ENCODE data around the gene S100A13.

DNA sequence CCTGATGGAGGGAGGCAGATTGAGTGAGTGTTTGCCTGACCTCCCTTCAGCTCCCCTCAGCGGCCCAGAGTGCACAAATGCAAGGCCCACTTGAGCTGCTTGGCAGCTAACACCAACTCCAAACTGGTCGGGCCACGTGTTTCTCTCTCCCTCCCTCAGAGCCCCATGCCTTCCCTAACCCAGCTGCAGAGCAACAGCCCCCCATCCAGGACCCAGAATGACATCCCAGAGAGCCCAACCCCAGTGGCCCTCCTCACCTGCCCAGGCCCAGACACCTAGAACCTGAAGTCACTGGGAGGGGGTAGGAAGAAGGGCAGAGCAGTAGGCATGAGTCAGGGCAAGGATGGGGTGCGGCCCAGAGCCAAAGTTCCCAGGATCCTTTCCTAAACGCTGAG lies 10.4 kb downstream of the S100A13 start:
- TF ChIP-seq, protein P1, sequence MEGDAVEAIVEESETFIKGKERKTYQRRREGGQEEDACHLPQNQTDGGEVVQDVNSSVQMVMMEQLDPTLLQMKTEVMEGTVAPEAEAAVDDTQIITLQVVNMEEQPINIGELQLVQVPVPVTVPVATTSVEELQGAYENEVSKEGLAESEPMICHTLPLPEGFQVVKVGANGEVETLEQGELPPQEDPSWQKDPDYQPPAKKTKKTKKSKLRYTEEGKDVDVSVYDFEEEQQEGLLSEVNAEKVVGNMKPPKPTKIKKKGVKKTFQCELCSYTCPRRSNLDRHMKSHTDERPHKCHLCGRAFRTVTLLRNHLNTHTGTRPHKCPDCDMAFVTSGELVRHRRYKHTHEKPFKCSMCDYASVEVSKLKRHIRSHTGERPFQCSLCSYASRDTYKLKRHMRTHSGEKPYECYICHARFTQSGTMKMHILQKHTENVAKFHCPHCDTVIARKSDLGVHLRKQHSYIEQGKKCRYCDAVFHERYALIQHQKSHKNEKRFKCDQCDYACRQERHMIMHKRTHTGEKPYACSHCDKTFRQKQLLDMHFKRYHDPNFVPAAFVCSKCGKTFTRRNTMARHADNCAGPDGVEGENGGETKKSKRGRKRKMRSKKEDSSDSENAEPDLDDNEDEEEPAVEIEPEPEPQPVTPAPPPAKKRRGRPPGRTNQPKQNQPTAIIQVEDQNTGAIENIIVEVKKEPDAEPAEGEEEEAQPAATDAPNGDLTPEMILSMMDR (IDR thresholded peaks at IDR 0.05): no peak
- TF ChIP-seq POLR2AphosphoS5 (IDR thresholded peaks at IDR 0.05; ENCODE audit: low read depth, low read length) (no peak), TCF7L2 (IDR thresholded peaks at IDR 0.05; ENCODE audit: low read depth, low read length) (no peak)

Measured in Panc1 (cell line).